Gastroesophageal sphincter (tissue), 3 donors: ENCODE data around the gene POLE4.

Experiments used
- CTCF ChIP-seq, 4 experiments: fragments of 200-600 bp in 2 of 4; fragments of 450-650 bp in 2 of 4; sonication (generic) in 1 of 4; IDR thresholded peaks; one replicate each; pipeline ENCODE4 v1.5.1; 2017 to 2019; ENCODE audit warnings: antibody characterized with exemption in 4 of 4, mild to moderate bottlenecking in 2 of 4, moderate library complexity in 2 of 4
- POLR2A ChIP-seq, 2 donors: fragments of 450-650 bp; IDR thresholded peaks; one replicate each; pipeline ENCODE4 v1.6.1; 2017; ENCODE audit warnings: antibody characterized with exemption in 2 of 2, mild to moderate bottlenecking in 2 of 2, moderate library complexity in 1 of 2

- TF ChIP-seq POLR2A (IDR thresholded peaks at IDR 0.05) (no peak), CTCF (IDR thresholded peaks at IDR 0.05) (no peak)
Measured at GRCh38 chr2:75002007-75002406, 43.6 kb downstream of the POLE4 start.
